Measurements from ENCODE around the gene SEMA3E.
A peak's percentile ranks its signal among the peaks of the same experiment; 100 is the strongest.

The SEMA3E gene

DNA sequence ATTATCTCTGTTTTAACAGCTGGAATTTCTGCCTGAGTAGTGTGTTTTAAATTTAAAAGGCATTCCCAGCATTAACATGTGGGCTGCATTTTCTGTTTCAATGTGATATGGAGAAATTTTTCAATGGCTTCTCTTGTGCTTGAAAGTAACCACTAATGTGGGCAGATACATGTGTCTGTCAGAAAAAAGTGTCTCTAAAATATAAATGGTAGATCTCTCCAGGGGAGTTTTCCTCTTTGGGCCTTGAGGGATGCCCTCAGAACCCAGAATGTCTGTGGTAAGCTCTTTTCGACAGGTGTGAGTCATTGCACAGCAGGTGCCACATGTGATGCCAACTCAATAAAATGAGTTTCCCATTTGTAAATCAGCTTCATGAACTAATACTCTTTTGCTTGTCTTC, 221.1 kb downstream of the SEMA3E start:
- H3K9me3 ChIP-seq (ENCODE audit: low read depth, low read length), result no peaks in the 10 kb centered on the region
- H3K27ac ChIP-seq, result peak overlapping the region; percentile 21; the same call in 1 of the 2 replicates
- H3K9ac ChIP-seq (ENCODE audit: insufficient read length), result no peak overlapping the region
- no peak for DNase-seq (ENCODE audit: low read depth, low spot score)
- no peak for TF ChIP-seq FOXP2 (optimal IDR thresholded peaks at IDR 0.05; ENCODE audit: control extremely low read depth, extremely low read length, insufficient read depth)
- no peak for TF ChIP-seq EZH2 (IDR thresholded peaks at IDR 0.05)
- no peak for TF ChIP-seq POLR2AphosphoS5 (IDR thresholded peaks at IDR 0.05; ENCODE audit: borderline replicate concordance, low read depth, low read length)
- no peaks in the 10 kb centered on the region for H3K36me3 ChIP-seq (ENCODE audit: insufficient read depth, low read length)
- H3K4me3 ChIP-seq, result no peak overlapping the region

GRCh38 chr7:83426325-83426724, 222.6 kb downstream of the SEMA3E start:
- no peak overlapping the region for H3K27ac ChIP-seq
- H3K9me3 ChIP-seq (ENCODE audit: low read depth, low read length), result no peaks in the 10 kb centered on the region
- TF ChIP-seq POLR2AphosphoS5 (IDR thresholded peaks at IDR 0.05; ENCODE audit: borderline replicate concordance, low read depth, low read length), result no peak
- H3K4me3 ChIP-seq, result no peak overlapping the region
- no peak overlapping the region for H3K9ac ChIP-seq (ENCODE audit: insufficient read length)
- H3K36me3 ChIP-seq (ENCODE audit: insufficient read depth, low read length), result no peaks in the 10 kb centered on the region
- no peak for DNase-seq (ENCODE audit: low read depth, low spot score)

- no peak overlapping the region for H3K4me3 ChIP-seq
- no peaks in the 10 kb centered on the region for H3K36me3 ChIP-seq (ENCODE audit: insufficient read depth, low read length)
- no peak for DNase-seq (ENCODE audit: low read depth, low spot score)
- no peaks in the 10 kb centered on the region for H3K9me3 ChIP-seq (ENCODE audit: low read depth, low read length)
- TF ChIP-seq EZH2 (IDR thresholded peaks at IDR 0.05) (no peak), FOXP2 (optimal IDR thresholded peaks at IDR 0.05; ENCODE audit: control extremely low read depth, extremely low read length, insufficient read depth) (no peak), POLR2AphosphoS5 (IDR thresholded peaks at IDR 0.05; ENCODE audit: borderline replicate concordance, low read depth, low read length) (no peak)
- H3K27ac ChIP-seq, result no peak overlapping the region
- H3K9ac ChIP-seq (ENCODE audit: insufficient read length), result no peak overlapping the region
Measured at GRCh38 chr7:83419013-83419412, 229.9 kb downstream of the SEMA3E start.

DNA sequence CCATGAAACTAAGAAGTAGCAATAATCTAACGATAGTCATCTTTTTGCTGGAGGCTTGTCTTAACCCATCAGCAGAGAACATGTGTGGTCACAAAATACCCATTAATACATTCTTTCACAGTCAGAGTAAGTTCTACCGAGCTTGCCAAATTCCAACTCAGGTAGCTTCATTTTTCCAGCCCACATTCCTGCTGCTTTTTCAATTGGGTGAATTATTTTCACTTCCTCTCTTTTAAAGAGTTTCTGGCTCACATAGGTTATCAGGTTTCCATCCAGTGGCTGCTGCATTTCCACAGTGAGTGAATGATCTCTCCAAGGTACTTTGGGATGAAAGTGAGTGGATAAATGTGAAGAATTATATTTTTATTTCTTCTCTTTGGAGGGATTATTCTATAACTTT, 233.1 kb downstream of the SEMA3E start:
- Histone ChIP-seq H3K9ac (ENCODE audit: insufficient read length) (no peak overlapping the region), H3K9me3 (ENCODE audit: low read depth, low read length) (no peaks in the 10 kb centered on the region), H3K27ac (no peak overlapping the region), H3K36me3 (ENCODE audit: insufficient read depth, low read length) (no peaks in the 10 kb centered on the region), H3K4me3 (no peak overlapping the region)
- TF ChIP-seq POLR2AphosphoS5 (IDR thresholded peaks at IDR 0.05; ENCODE audit: borderline replicate concordance, low read depth, low read length) (no peak), EZH2 (IDR thresholded peaks at IDR 0.05) (no peak), FOXP2 (optimal IDR thresholded peaks at IDR 0.05; ENCODE audit: control extremely low read depth, extremely low read length, insufficient read depth) (no peak)
- peak; percentile 28 for DNase-seq (ENCODE audit: low read depth, low spot score)

DNA sequence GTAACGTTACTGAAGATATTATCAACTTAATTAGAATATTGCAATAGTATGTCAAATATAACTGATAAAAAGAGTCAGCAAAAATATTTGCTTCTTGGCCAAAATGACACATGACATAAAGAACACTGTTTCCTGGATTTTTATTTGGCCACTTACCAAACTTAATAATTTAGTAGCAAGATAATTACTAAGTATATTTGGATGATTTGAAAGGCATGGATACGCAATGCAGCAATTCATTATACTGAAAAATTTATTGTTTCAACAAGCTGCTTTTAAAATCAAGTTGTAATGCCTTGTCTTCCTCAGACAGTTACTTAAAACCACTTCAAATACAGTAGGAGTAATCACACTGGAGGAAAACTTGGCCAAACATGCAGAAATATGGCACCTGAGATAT, 234.0 kb downstream of the SEMA3E start:
- Histone ChIP-seq H3K9me3 (ENCODE audit: low read depth, low read length) (no peaks in the 10 kb centered on the region), H3K4me3 (no peak overlapping the region), H3K36me3 (ENCODE audit: insufficient read depth, low read length) (no peaks in the 10 kb centered on the region), H3K9ac (ENCODE audit: insufficient read length) (no peak overlapping the region), H3K27ac (no peak overlapping the region)
- DNase-seq (ENCODE audit: low read depth, low spot score), result no peak
- TF ChIP-seq EZH2 (IDR thresholded peaks at IDR 0.05), result no peak
- no peak for TF ChIP-seq POLR2AphosphoS5 (IDR thresholded peaks at IDR 0.05; ENCODE audit: borderline replicate concordance, low read depth, low read length)
- TF ChIP-seq FOXP2 (optimal IDR thresholded peaks at IDR 0.05; ENCODE audit: control extremely low read depth, extremely low read length, insufficient read depth), result no peak

DNA sequence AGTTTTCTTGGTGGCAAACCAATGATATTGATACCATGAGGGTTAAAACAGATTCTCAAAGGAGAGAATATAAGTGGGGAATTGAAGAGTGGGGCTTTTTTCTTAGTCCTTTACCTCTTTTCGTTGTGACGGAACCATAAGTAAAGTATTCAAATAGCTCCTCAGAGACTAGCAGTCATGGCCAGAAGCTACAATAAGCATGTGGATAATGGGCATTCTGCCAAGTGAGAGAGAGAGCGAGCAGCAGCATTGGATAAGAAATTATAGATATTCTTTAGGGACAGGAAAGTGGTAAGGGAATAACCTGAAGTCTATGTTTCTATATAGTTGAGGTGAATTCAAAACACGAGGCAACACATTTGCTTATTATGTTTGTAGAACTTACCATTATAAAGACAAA, 235.1 kb downstream of the SEMA3E start:
- DNase-seq (ENCODE audit: low read depth, low spot score), result peak; percentile 53
- Histone ChIP-seq H3K9me3 (ENCODE audit: low read depth, low read length) (no peaks in the 10 kb centered on the region), H3K36me3 (ENCODE audit: insufficient read depth, low read length) (no peaks in the 10 kb centered on the region), H3K27ac (peak overlapping the region; percentile 40; the same call in 1 of the 2 replicates), H3K4me3 (peak overlapping the region; percentile 68), H3K9ac (ENCODE audit: insufficient read length) (no peak overlapping the region)
- TF ChIP-seq FOXP2 (optimal IDR thresholded peaks at IDR 0.05; ENCODE audit: control extremely low read depth, extremely low read length, insufficient read depth), result no peak

DNA sequence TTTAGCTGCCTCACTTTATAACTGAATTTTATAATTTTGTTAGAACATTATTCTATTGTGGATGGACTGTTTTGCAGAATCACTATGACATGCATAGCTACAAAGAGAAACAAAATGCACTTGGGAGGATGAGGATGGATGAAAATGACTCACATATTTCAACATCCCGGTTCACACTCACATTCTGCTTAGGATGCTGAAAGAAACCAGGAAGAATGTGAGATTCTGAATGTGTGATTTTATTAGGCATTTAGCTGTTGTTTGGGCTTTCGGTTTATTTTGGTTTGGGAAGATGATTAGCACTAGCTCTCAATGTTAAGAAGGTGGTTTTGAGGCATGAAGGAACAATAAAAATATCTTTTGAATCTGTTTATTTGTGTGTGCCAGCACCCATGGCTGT, 235.5 kb downstream of the SEMA3E start:
- Histone ChIP-seq H3K4me3 (peak overlapping the region; percentile 68), H3K27ac (peak overlapping the region; percentile 40), H3K9ac (ENCODE audit: insufficient read length) (no peak overlapping the region), H3K9me3 (ENCODE audit: low read depth, low read length) (no peaks in the 10 kb centered on the region), H3K36me3 (ENCODE audit: insufficient read depth, low read length) (no peaks in the 10 kb centered on the region)
- DNase-seq (ENCODE audit: low read depth, low spot score), result no peak
- TF ChIP-seq POLR2AphosphoS5 (IDR thresholded peaks at IDR 0.05; ENCODE audit: borderline replicate concordance, low read depth, low read length) (no peak), EZH2 (IDR thresholded peaks at IDR 0.05) (no peak), FOXP2 (optimal IDR thresholded peaks at IDR 0.05; ENCODE audit: control extremely low read depth, extremely low read length, insufficient read depth) (no peak)

DNA sequence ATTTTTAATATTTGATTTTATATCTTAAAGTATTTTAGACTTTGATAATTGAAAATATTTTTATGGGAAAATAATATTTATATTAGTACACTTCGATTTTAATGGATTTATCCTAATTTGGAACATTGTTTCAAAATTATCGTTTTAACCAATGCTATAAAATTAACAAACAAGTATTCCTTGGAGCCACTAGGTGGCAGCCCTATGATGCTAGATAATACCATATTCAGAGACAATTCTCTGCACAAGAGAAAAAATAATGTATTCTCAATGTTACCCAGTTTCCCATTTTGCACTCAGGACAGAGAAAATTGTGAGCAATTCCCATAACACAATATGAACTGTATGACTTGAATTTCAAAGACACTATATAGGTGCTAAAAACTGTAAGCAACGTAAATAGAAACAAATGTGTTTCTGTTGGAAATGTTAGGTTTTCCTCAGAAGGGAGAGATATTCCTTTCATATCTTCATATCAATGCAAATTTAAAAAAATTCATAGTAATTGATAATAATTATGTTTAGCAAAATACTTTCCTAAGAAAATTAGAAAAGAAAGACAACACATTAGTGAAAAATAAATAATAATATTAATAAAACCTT, 237.8 kb downstream of the SEMA3E start:
- DNase-seq (ENCODE audit: low read depth, low spot score), result peak; percentile 20
- Histone ChIP-seq H3K27ac (no peak overlapping the region), H3K9ac (ENCODE audit: insufficient read length) (no peak overlapping the region), H3K36me3 (ENCODE audit: insufficient read depth, low read length) (no peaks in the 10 kb centered on the region), H3K4me3 (no peak overlapping the region), H3K9me3 (ENCODE audit: low read depth, low read length) (no peaks in the 10 kb centered on the region)
- TF ChIP-seq POLR2AphosphoS5 (IDR thresholded peaks at IDR 0.05; ENCODE audit: borderline replicate concordance, low read depth, low read length) (no peak), EZH2 (IDR thresholded peaks at IDR 0.05) (no peak), FOXP2 (optimal IDR thresholded peaks at IDR 0.05; ENCODE audit: control extremely low read depth, extremely low read length, insufficient read depth) (no peak)

GRCh38 chr7:83394776-83395175, 254.2 kb downstream of the SEMA3E start:
- DNase-seq (ENCODE audit: low read depth, low spot score), result no peak

More at GRCh38 chr7:83394776-83395175, 254.2 kb downstream of the SEMA3E start:
- no peaks in the 10 kb centered on the region for H3K9me3 ChIP-seq (ENCODE audit: low read depth, low read length)
- no peak overlapping the region for H3K27ac ChIP-seq
- no peaks in the 10 kb centered on the region for H3K36me3 ChIP-seq (ENCODE audit: insufficient read depth, low read length)
- no peak overlapping the region for H3K9ac ChIP-seq (ENCODE audit: insufficient read length)
- H3K4me3 ChIP-seq, result no peak overlapping the region
- TF ChIP-seq EZH2 (IDR thresholded peaks at IDR 0.05), result no peak
